ENCODE measurements around the gene ZNF783.

DNA sequence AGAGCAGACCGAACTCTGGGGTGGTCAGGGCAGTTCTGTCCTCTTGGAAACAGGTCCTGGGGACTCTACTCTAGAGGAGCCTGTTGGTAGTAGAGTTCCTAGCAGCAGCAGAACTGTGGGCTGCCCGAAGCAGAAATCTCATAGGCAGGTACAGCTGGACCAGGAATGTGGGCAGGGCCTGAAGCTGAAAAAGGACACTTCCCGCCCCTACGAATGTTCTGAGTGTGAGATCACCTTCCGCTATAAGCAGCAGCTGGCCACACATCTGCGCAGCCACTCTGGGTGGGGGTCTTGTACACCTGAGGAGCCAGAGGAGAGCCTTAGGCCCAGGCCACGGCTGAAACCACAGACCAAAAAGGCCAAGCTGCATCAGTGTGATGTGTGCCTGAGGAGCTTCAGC lies 8.3 kb upstream of the ZNF783 start:
- TF ChIP-seq, protein P1, sequence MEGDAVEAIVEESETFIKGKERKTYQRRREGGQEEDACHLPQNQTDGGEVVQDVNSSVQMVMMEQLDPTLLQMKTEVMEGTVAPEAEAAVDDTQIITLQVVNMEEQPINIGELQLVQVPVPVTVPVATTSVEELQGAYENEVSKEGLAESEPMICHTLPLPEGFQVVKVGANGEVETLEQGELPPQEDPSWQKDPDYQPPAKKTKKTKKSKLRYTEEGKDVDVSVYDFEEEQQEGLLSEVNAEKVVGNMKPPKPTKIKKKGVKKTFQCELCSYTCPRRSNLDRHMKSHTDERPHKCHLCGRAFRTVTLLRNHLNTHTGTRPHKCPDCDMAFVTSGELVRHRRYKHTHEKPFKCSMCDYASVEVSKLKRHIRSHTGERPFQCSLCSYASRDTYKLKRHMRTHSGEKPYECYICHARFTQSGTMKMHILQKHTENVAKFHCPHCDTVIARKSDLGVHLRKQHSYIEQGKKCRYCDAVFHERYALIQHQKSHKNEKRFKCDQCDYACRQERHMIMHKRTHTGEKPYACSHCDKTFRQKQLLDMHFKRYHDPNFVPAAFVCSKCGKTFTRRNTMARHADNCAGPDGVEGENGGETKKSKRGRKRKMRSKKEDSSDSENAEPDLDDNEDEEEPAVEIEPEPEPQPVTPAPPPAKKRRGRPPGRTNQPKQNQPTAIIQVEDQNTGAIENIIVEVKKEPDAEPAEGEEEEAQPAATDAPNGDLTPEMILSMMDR (IDR thresholded peaks at IDR 0.05), result no peak
- no peak for TF ChIP-seq ZSCAN20 (CRISPR knock-in tag; IDR thresholded peaks at IDR 0.05)
